ENCODE measurements around the gene DTX1. TPM values are rescaled to one million over a fixed set of nuclear protein-coding genes. Genes with fewer than 3 reads are reported as not detected.

The DTX1 gene
- total and polyA plus RNA-seq, 2 of the 8 experiments (the other 6 are each of a cell fraction or from before 2014, with no cell fraction given): 4.7 to 6.9 TPM

GRCh38 chr12:113040722-113041171, 15.8 kb upstream of the DTX1 start:
- H2BK20ac ChIP-seq (ENCODE audit: low read length): no peak overlapping the region
- no peak overlapping the region for H3K4ac ChIP-seq (replicated peaks; ENCODE audit: insufficient read length, low read depth, low read length)
- H3K27ac ChIP-seq (ENCODE audit: low read depth, low read length): no peak overlapping the region
- no peak overlapping the region for H3K9ac ChIP-seq (replicated peaks in 1 of 4; ENCODE audit: extremely low read depth in 1 of 4, low read depth in 3 of 4, low read length in 3 of 4)
- no peak overlapping the region for H2BK15ac ChIP-seq (ENCODE audit: low read length)
- H4K8ac ChIP-seq (ENCODE audit: extremely low read depth, insufficient read depth, low read length): peak overlapping the region; percentile 72
- no peaks in the 10 kb centered on the region for H3K79me2 ChIP-seq (ENCODE audit: control insufficient read depth in 1 of 2, insufficient read depth in 2 of 2, low read length in 2 of 2)
- peaks cover 0 to 2% of the 10 kb centered on the region in 2 experiments for H4K20me1 ChIP-seq (replicated peaks in 1 of 2; ENCODE audit: control insufficient read depth in 1 of 2, insufficient read depth in 2 of 2, low read length in 2 of 2)
- ChIA-PET POLR2A (ENCODE audit: partially characterized antibody) (interaction anchor here (1.4 kb wide), 1 partner anchor 24 kb away, joined by 3 read pairs; no protein-coding TSS in a partner anchor), CTCF (ENCODE audit: partially characterized antibody) (interaction anchor here (1.2 to 4.8 kb wide), 3 partner anchors 8 to 52 kb away, joined by 3 to 27 read pairs (median 4); no protein-coding TSS in a partner anchor)
- H3K79me1 ChIP-seq (ENCODE audit: low read depth, low read length): no peaks in the 10 kb centered on the region
- peaks cover 5% of the 10 kb centered on the region; the same call in 1 of the 2 replicates for H3K23me2 ChIP-seq (ENCODE audit: low read depth, low read length)
- H3K18ac ChIP-seq (ENCODE audit: extremely low read depth, low read length): no peak overlapping the region
- no peak overlapping the region for H3K23ac ChIP-seq (ENCODE audit: insufficient read length)
- WGBS, 2 experiments (ENCODE audit: extremely low coverage in 1 of 2, insufficient coverage in 1 of 2, insufficient read length in 1 of 2, insufficient replicate concordance in 2 of 2, low coverage in 1 of 2, low lambda C conversion rate in 2 of 2, missing lambda C conversion rate in 1 of 2): 84% methylated on average over 7 of the region's 7 CpGs; no CpG with 5 or more reads in 1 of the 2 experiments
- H3K4me1 ChIP-seq (replicated peaks in 1 of 4; ENCODE audit: control insufficient read depth in 3 of 4, insufficient read depth in 4 of 4, low read length in 3 of 4): no peaks in the 10 kb centered on the region
- H2BK12ac ChIP-seq (ENCODE audit: low read depth, low read length): no peak overlapping the region; the same call in 1 of the 2 replicates
- no peaks in the 10 kb centered on the region for H3K36me3 ChIP-seq (ENCODE audit: control insufficient read depth in 2 of 4, insufficient read depth in 4 of 4, low read length in 3 of 4)
- no peak overlapping the region for H3K4me2 ChIP-seq (ENCODE audit: insufficient read depth in 1 of 2, low read depth in 2 of 2, low read length in 2 of 2)
- peak overlapping the region; percentile 84; the same call in 1 of the 2 replicates for H2AFZ ChIP-seq (ENCODE audit: low read length)
- DNase-seq (ENCODE audit: low read depth in 1 of 2, low spot score in 2 of 2) (no peak), FAIRE-seq (no peak)
- no peaks in the 10 kb centered on the region for H3K27me3 ChIP-seq (replicated peaks in 1 of 4; ENCODE audit: control insufficient read depth in 3 of 4, extremely low read depth in 1 of 4, insufficient read depth in 3 of 4, low read length in 3 of 4)
- no peak overlapping the region for H3K4me3 ChIP-seq (ENCODE audit: extremely low read depth in 1 of 4, insufficient read depth in 2 of 4, low read depth in 3 of 4, low read length in 4 of 4)
- H3K14ac ChIP-seq (ENCODE audit: insufficient read length): no peak overlapping the region
- no peaks in the 10 kb centered on the region for H3K9me3 ChIP-seq (ENCODE audit: insufficient read depth in 2 of 2, low read depth in 1 of 2, low read length in 1 of 2)
- H4K91ac ChIP-seq (replicated peaks; ENCODE audit: insufficient read length, low read length): peak overlapping the region; percentile 61
- H4K5ac ChIP-seq (ENCODE audit: insufficient read length, low read depth, low read length): no peak overlapping the region
- H2AK5ac ChIP-seq (ENCODE audit: low read depth, low read length): peak overlapping the region; percentile 30; the same call in 1 of the 2 replicates
- H3K56ac ChIP-seq (replicated peaks; ENCODE audit: insufficient read length, low read depth, low read length): no peak overlapping the region
- no peak overlapping the region for H2BK5ac ChIP-seq (ENCODE audit: low read depth, low read length)
- no peak overlapping the region for H2BK120ac ChIP-seq (replicated peaks; ENCODE audit: low read depth, low read length)
- no peak for TF ChIP-seq JUND (IDR thresholded peaks at IDR 0.05; ENCODE audit: low read length)
- no peak for TF ChIP-seq TEAD4 (IDR thresholded peaks at IDR 0.05; ENCODE audit: low read depth, low read length)
- TF ChIP-seq HDAC6 (IDR thresholded peaks at IDR 0.05; ENCODE audit: low read depth, low read length): no peak
- no peak for TF ChIP-seq EGR1 (IDR thresholded peaks at IDR 0.05; ENCODE audit: borderline replicate concordance, low read depth, low read length)
- TF ChIP-seq NANOG (IDR thresholded peaks at IDR 0.05; ENCODE audit: insufficient read depth, low read depth, low read length, poor library complexity, severe bottlenecking): no peak
- no peak for TF ChIP-seq JUN (IDR thresholded peaks at IDR 0.05; ENCODE audit: low read depth, low read length)
- no peak for TF ChIP-seq SP4 (IDR thresholded peaks at IDR 0.05; ENCODE audit: low read length)
- no peak for TF ChIP-seq ASH2L (IDR thresholded peaks at IDR 0.05; ENCODE audit: low read length)
- no peak for TF ChIP-seq BACH1 (IDR thresholded peaks at IDR 0.05; ENCODE audit: low read length)
- TF ChIP-seq MAFK (IDR thresholded peaks at IDR 0.05; ENCODE audit: low read depth, low read length): no peak
- TF ChIP-seq CBX8 (IDR thresholded peaks at IDR 0.05; ENCODE audit: borderline replicate concordance, low read depth, low read length): no peak
- TF ChIP-seq CTCF (IDR thresholded peaks at IDR 0.05; ENCODE audit: control extremely low read depth in 1 of 3, insufficient read depth in 1 of 3, low read depth in 1 of 3, low read length in 3 of 3): no peak
